ENCODE data around the gene CHN1. TPM values are rescaled to one million over a fixed set of nuclear protein-coding genes. Genes with fewer than 3 reads are reported as not detected.

CHN1 gene
- total RNA-seq, 4 donors from 2014 or later: 0.30 to 5.8 (median 3.6) TPM

GRCh38 chr2:174752403-174753037 is 252.7 kb downstream of the CHN1 start:
- Histone ChIP-seq H3K27ac (no peak overlapping the region), H3K36me3 (no peaks in the 10 kb centered on the region), H3K4me1 (no peaks in the 10 kb centered on the region), H3K4me3 (no peak overlapping the region), H3K27me3 (peaks cover 0 to 6% (median 0%) of the 10 kb centered on the region in 4 donors), H3K9me3 (no peaks in the 10 kb centered on the region)
- TF ChIP-seq POLR2A (IDR thresholded peaks at IDR 0.05) (no peak), CTCF (IDR thresholded peaks at IDR 0.05) (no peak)
- intact Hi-C loops (cut with DNase I): no loop called here
- DNase-seq: no peak
- WGBS, 2 donors: 60 to 61% methylated on average over 4 of the region's 4 CpGs

GRCh38 chr2:174750923-174751441 is 254.2 kb downstream of the CHN1 start:
- no peaks in the 10 kb centered on the region for H3K4me1 ChIP-seq
- intact Hi-C loops (cut with DNase I): no loop called here
- no peak overlapping the region for H3K27ac ChIP-seq
- peaks cover 0 to 6% (median 0%) of the 10 kb centered on the region in 4 donors for H3K27me3 ChIP-seq
- no peak for DNase-seq
- no peak overlapping the region for H3K4me3 ChIP-seq
- no peaks in the 10 kb centered on the region for H3K36me3 ChIP-seq
- TF ChIP-seq POLR2A (IDR thresholded peaks at IDR 0.05) (no peak), CTCF (IDR thresholded peaks at IDR 0.05) (no peak)
- H3K9me3 ChIP-seq: no peaks in the 10 kb centered on the region
- WGBS, 2 donors: 63 to 75% methylated on average over 5 of the region's 5 CpGs

GRCh38 chr2:174749793-174750192 is 255.4 kb downstream of the CHN1 start:
- H3K36me3 ChIP-seq: no peaks in the 10 kb centered on the region
- H3K27ac ChIP-seq: no peak overlapping the region
- H3K4me1 ChIP-seq: no peaks in the 10 kb centered on the region
- TF ChIP-seq CTCF (IDR thresholded peaks at IDR 0.05) (no peak), POLR2A (IDR thresholded peaks at IDR 0.05) (no peak)
- intact Hi-C loops (cut with DNase I): no loop called here
- no peak overlapping the region for H3K4me3 ChIP-seq
- H3K9me3 ChIP-seq: no peaks in the 10 kb centered on the region
- peaks cover 0 to 6% (median 0%) of the 10 kb centered on the region in 4 donors for H3K27me3 ChIP-seq
- no peak for DNase-seq
- 77 to 91% methylated on average over 8 of the region's 8 CpGs for WGBS, 2 donors

- intact Hi-C loops (cut with DNase I): no loop called here
- no peak for DNase-seq
- 0 to 2% methylated on average over 4 of the region's 4 CpGs for WGBS, 2 donors
Observed at GRCh38 chr2:174748948-174749347, 256.2 kb downstream of the CHN1 start.

More at GRCh38 chr2:174748948-174749347, 256.2 kb downstream of the CHN1 start:
- TF ChIP-seq POLR2A (IDR thresholded peaks at IDR 0.05) (no peak), CTCF (IDR thresholded peaks at IDR 0.05) (peak; percentile 55 to 73 (median 64))
- Histone ChIP-seq H3K4me1 (no peaks in the 10 kb centered on the region), H3K27ac (no peak overlapping the region), H3K9me3 (no peaks in the 10 kb centered on the region), H3K27me3 (peaks cover 0 to 6% (median 0%) of the 10 kb centered on the region in 4 donors), H3K36me3 (no peaks in the 10 kb centered on the region), H3K4me3 (no peak overlapping the region)

Small RNA genes lying within 50 kb of the gene (small RNA-seq; reads per million reads assigned to genes)
- 0 reads per million in 4 donors for gene RNU6-1290P
- 0 reads per million in 4 donors for gene RNU6-763P

Other genes with a start within 250 kb of the CHN1 start
- gene CHRNA1, start 240.9 kb downstream of the CHN1 start, total RNA-seq: not detected
- gene ATF2, start 162.8 kb upstream of the CHN1 start, total RNA-seq: 10 to 100 TPM in 3 of 4 donors, 1 to 10 TPM in 1; 9.9 to 40.1 (median 18.0) TPM
- 100 to 1,000 TPM; 145 to 385 (median 276) TPM for gene ATP5MC3, start 176.3 kb upstream of the CHN1 start, total RNA-seq

Measured in esophagus squamous epithelium (tissue), 5 donors.